Neural cell (in vitro differentiated cells): Measurements from ENCODE around the gene ENGASE. TPM values are rescaled to one million over a fixed set of nuclear protein-coding genes. Genes with fewer than 3 reads are reported as not detected.

ENCODE experiments used
- H2AFZ ChIP-seq: fragments of 200-600, 300-800 bp; sonication (generic), shearing (Covaris generic); 2 replicates; pipeline ENCODE4 v1.6.0; 2014; ENCODE audit warnings: low read depth, mild to moderate bottlenecking, antibody characterized with exemption, low read length, moderate library complexity
- H3F3A ChIP-seq: fragments of 200-600 bp; shearing (Covaris generic); 2 replicates; pipeline ENCODE4 v1.6.1; 2016; ENCODE audit warnings: mild to moderate bottlenecking, moderate library complexity, mixed read lengths, antibody characterized with exemption, low read length; ENCODE audit not compliant: insufficient read depth, poor library complexity, severe bottlenecking
- H3K27ac ChIP-seq: fragments of 200-600, 300-800 bp; sonication (generic), shearing (Covaris generic); 2 replicates; pipeline ENCODE4 v1.5.1; 2014; ENCODE audit warnings: mild to moderate bottlenecking, low read length, moderate library complexity
- H3K27me3 ChIP-seq: fragments of 300-800, 200-600 bp; sonication (generic), shearing (Covaris generic); 2 replicates; pipeline ENCODE4 v1.6.0; 2014; ENCODE audit warnings: mild to moderate bottlenecking, low read depth, low read length, moderate library complexity; ENCODE audit not compliant: insufficient read depth
- H3K36me3 ChIP-seq: fragments of 300-800, 200-600 bp; sonication (generic), shearing (Covaris generic); 2 replicates; pipeline ENCODE4 v1.5.1; 2014; ENCODE audit warnings: mild to moderate bottlenecking, antibody characterized with exemption, low read length, moderate library complexity; ENCODE audit not compliant: insufficient read depth
- H3K4me2 ChIP-seq: fragments of 300-800, 200-600 bp; sonication (generic), shearing (Covaris generic); 2 replicates; pipeline ENCODE4 v1.6.0; 2014; ENCODE audit warnings: mild to moderate bottlenecking, low read length
- H3K4me3 ChIP-seq: fragments of 300-800, 200-600 bp; sonication (generic), shearing (Covaris generic); 2 replicates; pipeline ENCODE4 v1.5.1; 2014; ENCODE audit warnings: mild to moderate bottlenecking, low read length, moderate library complexity
- H3K79me2 ChIP-seq: fragments of 200-600 bp; shearing (Covaris generic); replicated peaks from 2 replicates; pipeline ENCODE4 v1.6.0; 2014; ENCODE audit warnings: mild to moderate bottlenecking, low read length, moderate library complexity; ENCODE audit not compliant: insufficient read depth
- H3K9ac ChIP-seq: fragments of 300-800, 200-600 bp; sonication (generic), shearing (Covaris generic); 2 replicates; pipeline ENCODE4 v1.6.1; 2016; ENCODE audit warnings: mild to moderate bottlenecking, low read length, mixed read lengths
- H3K9me2 ChIP-seq: fragments of 200-600 bp; shearing (Covaris generic); 2 replicates; pipeline ENCODE4 v1.6.1; 2016; ENCODE audit warnings: mild to moderate bottlenecking, low read length, mixed read lengths; ENCODE audit not compliant: insufficient read depth
- H3K9me3 ChIP-seq: fragments of 200-600, 300-800 bp; sonication (generic), shearing (Covaris generic); 2 replicates; pipeline ENCODE4 v1.6.1; 2016; ENCODE audit warnings: mild to moderate bottlenecking, mixed run types, low read length, moderate library complexity, mixed read lengths
- H4K20me1 ChIP-seq: fragments of 200-600 bp; shearing (Covaris generic); 2 replicates; pipeline ENCODE4 v1.6.1; 2016; ENCODE audit warnings: mild to moderate bottlenecking, mixed run types; ENCODE audit not compliant: insufficient read depth
- CTCF ChIP-seq: fragments of 450-650 bp; IDR thresholded peaks from 2 replicates; pipeline ENCODE4 v1.5.1; 2014; ENCODE audit warnings: antibody characterized with exemption, mild to moderate bottlenecking, moderate library complexity; ENCODE audit not compliant: poor library complexity, severe bottlenecking
- EP300 ChIP-seq: fragments of 450-650 bp; conservative IDR thresholded peaks from 2 replicates; pipeline ENCODE4 v1.6.1; 2014; ENCODE audit warnings: antibody characterized with exemption, mild to moderate bottlenecking, moderate library complexity; ENCODE audit not compliant: poor library complexity, severe bottlenecking
- EZH2 ChIP-seq: fragments of 200-600, 300-800 bp; shearing (Covaris generic), sonication (generic); IDR thresholded peaks from 2 replicates; pipeline ENCODE4 v1.6.1; 2014; ENCODE audit warnings: antibody characterized with exemption, low read length, borderline replicate concordance, mild to moderate bottlenecking; ENCODE audit not compliant: insufficient read depth, poor library complexity, severe bottlenecking
- MXI1 ChIP-seq: fragments of 450-650 bp; conservative IDR thresholded peaks from 2 replicates; pipeline ENCODE4 v1.6.1; 2014; ENCODE audit warnings: antibody characterized with exemption, mild to moderate bottlenecking; ENCODE audit not compliant: poor library complexity, severe bottlenecking
- POLR2AphosphoS5 ChIP-seq: IDR thresholded peaks from 2 replicates; pipeline ENCODE4 v1.6.1; 2012
- RAD21 ChIP-seq: fragments of 450-650 bp; conservative IDR thresholded peaks from 2 replicates; pipeline ENCODE4 v1.6.1; 2014; ENCODE audit warnings: antibody characterized with exemption, mild to moderate bottlenecking, moderate library complexity
- SMC3 ChIP-seq: fragments of 450-650 bp; conservative IDR thresholded peaks from 2 replicates; pipeline ENCODE4 v1.6.1; 2014; ENCODE audit warnings: antibody characterized with exemption, mild to moderate bottlenecking, moderate library complexity; ENCODE audit not compliant: poor library complexity
- TAF1 ChIP-seq: IDR thresholded peaks from 2 replicates; pipeline ENCODE4 v1.6.1; 2012; ENCODE audit warnings: low read depth
- polyA plus RNA-seq: library from polyadenylated mRNA; depleted of rRNA; stranded (reverse); fragments of >200 nt; gene quantifications from 2 replicates; pipeline ENCODE4 v1.2.3, GENCODE V29; 2014
- TF ChIP-seq, protein P1 (sequence below): IDR thresholded peaks from 2 replicates; pipeline ENCODE4 v1.6.1; 2012; ENCODE audit warnings: borderline replicate concordance

ENGASE gene
- polyA plus RNA-seq, 1 donor from 2014 or later, result 13.0 TPM

DNA sequence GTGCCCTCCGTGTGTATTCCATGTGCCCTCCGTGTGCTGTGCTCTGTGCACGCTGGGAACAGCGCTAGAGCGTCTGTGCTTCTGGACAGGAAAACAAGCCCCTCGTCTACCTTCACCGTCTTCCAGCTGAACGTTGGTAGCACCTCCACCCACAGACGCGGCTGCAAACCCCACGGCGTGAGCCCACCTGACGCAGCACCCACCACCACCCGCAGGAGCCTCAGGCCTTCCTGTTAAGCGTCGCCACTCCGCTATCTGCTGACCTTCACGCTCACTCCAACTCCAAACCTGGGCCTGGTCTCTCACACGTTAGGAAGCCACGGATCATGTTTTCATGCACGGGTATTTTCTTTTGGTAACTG, 56.6 kb downstream of the ENGASE start:
- Histone ChIP-seq H3K27ac (no peak overlapping the region), H2AFZ (no peak overlapping the region), H3K9me3 (no peaks in the 10 kb centered on the region), H3F3A (no peaks in the 10 kb centered on the region), H3K4me2 (no peak overlapping the region), H3K9me2 (no peaks in the 10 kb centered on the region), H3K4me3 (no peak overlapping the region), H3K27me3 (no peaks in the 10 kb centered on the region), H3K36me3 (no peaks in the 10 kb centered on the region), H3K9ac (no peak overlapping the region), H4K20me1 (no peaks in the 10 kb centered on the region), H3K79me2 (no peaks in the 10 kb centered on the region)
- no peak for TF ChIP-seq MXI1
- TF ChIP-seq, protein P1, sequence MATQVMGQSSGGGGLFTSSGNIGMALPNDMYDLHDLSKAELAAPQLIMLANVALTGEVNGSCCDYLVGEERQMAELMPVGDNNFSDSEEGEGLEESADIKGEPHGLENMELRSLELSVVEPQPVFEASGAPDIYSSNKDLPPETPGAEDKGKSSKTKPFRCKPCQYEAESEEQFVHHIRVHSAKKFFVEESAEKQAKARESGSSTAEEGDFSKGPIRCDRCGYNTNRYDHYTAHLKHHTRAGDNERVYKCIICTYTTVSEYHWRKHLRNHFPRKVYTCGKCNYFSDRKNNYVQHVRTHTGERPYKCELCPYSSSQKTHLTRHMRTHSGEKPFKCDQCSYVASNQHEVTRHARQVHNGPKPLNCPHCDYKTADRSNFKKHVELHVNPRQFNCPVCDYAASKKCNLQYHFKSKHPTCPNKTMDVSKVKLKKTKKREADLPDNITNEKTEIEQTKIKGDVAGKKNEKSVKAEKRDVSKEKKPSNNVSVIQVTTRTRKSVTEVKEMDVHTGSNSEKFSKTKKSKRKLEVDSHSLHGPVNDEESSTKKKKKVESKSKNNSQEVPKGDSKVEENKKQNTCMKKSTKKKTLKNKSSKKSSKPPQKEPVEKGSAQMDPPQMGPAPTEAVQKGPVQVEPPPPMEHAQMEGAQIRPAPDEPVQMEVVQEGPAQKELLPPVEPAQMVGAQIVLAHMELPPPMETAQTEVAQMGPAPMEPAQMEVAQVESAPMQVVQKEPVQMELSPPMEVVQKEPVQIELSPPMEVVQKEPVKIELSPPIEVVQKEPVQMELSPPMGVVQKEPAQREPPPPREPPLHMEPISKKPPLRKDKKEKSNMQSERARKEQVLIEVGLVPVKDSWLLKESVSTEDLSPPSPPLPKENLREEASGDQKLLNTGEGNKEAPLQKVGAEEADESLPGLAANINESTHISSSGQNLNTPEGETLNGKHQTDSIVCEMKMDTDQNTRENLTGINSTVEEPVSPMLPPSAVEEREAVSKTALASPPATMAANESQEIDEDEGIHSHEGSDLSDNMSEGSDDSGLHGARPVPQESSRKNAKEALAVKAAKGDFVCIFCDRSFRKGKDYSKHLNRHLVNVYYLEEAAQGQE, result no peak
- no peak for TF ChIP-seq POLR2AphosphoS5
- TF ChIP-seq CTCF, result no peak
- TF ChIP-seq SMC3, result no peak
- TF ChIP-seq EP300, result no peak
- TF ChIP-seq RAD21, result no peak
- TF ChIP-seq TAF1, result no peak
- TF ChIP-seq EZH2, result no peak

GRCh38 chr17:79131701-79132100, 57.1 kb downstream of the ENGASE start:
- H3K36me3 ChIP-seq, result no peaks in the 10 kb centered on the region
- H3K27ac ChIP-seq, result no peak overlapping the region
- TF ChIP-seq EZH2 (no peak), RAD21 (no peak), EP300 (no peak), POLR2AphosphoS5 (no peak), MXI1 (no peak), CTCF (no peak), SMC3 (no peak), TAF1 (no peak)
- TF ChIP-seq, protein P1, result no peak
- no peaks in the 10 kb centered on the region for H3F3A ChIP-seq
- H2AFZ ChIP-seq, result no peak overlapping the region
- H3K79me2 ChIP-seq, result no peaks in the 10 kb centered on the region
- no peak overlapping the region for H3K4me3 ChIP-seq
- H3K27me3 ChIP-seq, result no peaks in the 10 kb centered on the region
- H3K4me2 ChIP-seq, result no peak overlapping the region
- no peaks in the 10 kb centered on the region for H4K20me1 ChIP-seq
- no peaks in the 10 kb centered on the region for H3K9me2 ChIP-seq
- H3K9me3 ChIP-seq, result no peaks in the 10 kb centered on the region
- H3K9ac ChIP-seq, result no peak overlapping the region
